IMR-90 (cell line): Measurements from ENCODE around the gene CDX2.

ENCODE experiments used
- BHLHE40 ChIP-seq: fragments of 150-350 bp; IDR thresholded peaks from 2 replicates; pipeline ENCODE4 v1.6.1; 2016; ENCODE audit warnings: mild to moderate bottlenecking, low read depth, low read length
- CEBPB ChIP-seq: IDR thresholded peaks from 2 replicates; pipeline ENCODE4 v1.6.1; 2012; ENCODE audit warnings: low read depth, low read length, improper control_type of control experiment
- CHD1 ChIP-seq: IDR thresholded peaks from 2 replicates; pipeline ENCODE4 v1.6.1; 2012; ENCODE audit warnings: low read depth, low read length, improper control_type of control experiment
- CTCF ChIP-seq: conservative IDR thresholded peaks from 2 replicates; pipeline ENCODE4 v1.5.1; 2012; ENCODE audit warnings: mild to moderate bottlenecking, low read depth, low read length, improper control_type of control experiment
- FOS ChIP-seq: fragments of 150-350 bp; IDR thresholded peaks from 2 replicates; pipeline ENCODE4 v1.6.1; 2016; ENCODE audit warnings: low read depth, low read length
- MAFK ChIP-seq: IDR thresholded peaks from 2 replicates; pipeline ENCODE4 v1.6.1; 2012; ENCODE audit warnings: low read depth, low read length, improper control_type of control experiment
- MXI1 ChIP-seq: IDR thresholded peaks from 2 replicates; pipeline ENCODE4 v1.6.1; 2012; ENCODE audit warnings: low read depth, mild to moderate bottlenecking, low read length, moderate library complexity, borderline replicate concordance
- NFE2L2 ChIP-seq: fragments of 150-350 bp; IDR thresholded peaks from 2 replicates; pipeline ENCODE4 v1.6.1; 2016; ENCODE audit warnings: low read depth, mild to moderate bottlenecking, low read length
- POLR2A ChIP-seq: IDR thresholded peaks from 2 replicates; pipeline ENCODE4 v1.6.1; 2012; ENCODE audit warnings: mild to moderate bottlenecking, low read depth, low read length
- RAD21 ChIP-seq: IDR thresholded peaks from 2 replicates; pipeline ENCODE4 v1.6.1; 2012; ENCODE audit warnings: low read length, improper control_type of control experiment
- RCOR1 ChIP-seq: IDR thresholded peaks from 2 replicates; pipeline ENCODE4 v1.6.1; 2012; ENCODE audit warnings: mild to moderate bottlenecking, low read length, improper control_type of control experiment; ENCODE audit not compliant: insufficient replicate concordance
- RFX5 ChIP-seq: IDR thresholded peaks from 2 replicates; pipeline ENCODE4 v1.8.0; 2012; ENCODE audit warnings: low read depth, mild to moderate bottlenecking, low read length, moderate library complexity
- TF ChIP-seq, protein P1 (sequence below): fragments of 150-350 bp; IDR thresholded peaks from 2 replicates; pipeline ENCODE4 v1.6.1; 2017; ENCODE audit warnings: mild to moderate bottlenecking, antibody characterized with exemption, low read length, low read depth
- TF ChIP-seq, protein P2 (sequence below): fragments of 150-350 bp; IDR thresholded peaks from 2 replicates; pipeline ENCODE4 v1.6.1; 2016; ENCODE audit warnings: low read depth, mild to moderate bottlenecking, low read length, moderate library complexity, borderline replicate concordance

- no peak for TF ChIP-seq RAD21
- no peak for TF ChIP-seq RCOR1
- TF ChIP-seq CTCF = no peak
- no peak for TF ChIP-seq POLR2A
- TF ChIP-seq, protein P1, sequence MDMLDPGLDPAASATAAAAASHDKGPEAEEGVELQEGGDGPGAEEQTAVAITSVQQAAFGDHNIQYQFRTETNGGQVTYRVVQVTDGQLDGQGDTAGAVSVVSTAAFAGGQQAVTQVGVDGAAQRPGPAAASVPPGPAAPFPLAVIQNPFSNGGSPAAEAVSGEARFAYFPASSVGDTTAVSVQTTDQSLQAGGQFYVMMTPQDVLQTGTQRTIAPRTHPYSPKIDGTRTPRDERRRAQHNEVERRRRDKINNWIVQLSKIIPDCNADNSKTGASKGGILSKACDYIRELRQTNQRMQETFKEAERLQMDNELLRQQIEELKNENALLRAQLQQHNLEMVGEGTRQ = no peak
- TF ChIP-seq MXI1 = no peak
- TF ChIP-seq MAFK = no peak
- no peak for TF ChIP-seq BHLHE40
- no peak for TF ChIP-seq CEBPB
- TF ChIP-seq, protein P2, sequence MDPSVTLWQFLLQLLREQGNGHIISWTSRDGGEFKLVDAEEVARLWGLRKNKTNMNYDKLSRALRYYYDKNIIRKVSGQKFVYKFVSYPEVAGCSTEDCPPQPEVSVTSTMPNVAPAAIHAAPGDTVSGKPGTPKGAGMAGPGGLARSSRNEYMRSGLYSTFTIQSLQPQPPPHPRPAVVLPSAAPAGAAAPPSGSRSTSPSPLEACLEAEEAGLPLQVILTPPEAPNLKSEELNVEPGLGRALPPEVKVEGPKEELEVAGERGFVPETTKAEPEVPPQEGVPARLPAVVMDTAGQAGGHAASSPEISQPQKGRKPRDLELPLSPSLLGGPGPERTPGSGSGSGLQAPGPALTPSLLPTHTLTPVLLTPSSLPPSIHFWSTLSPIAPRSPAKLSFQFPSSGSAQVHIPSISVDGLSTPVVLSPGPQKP = no peak
- no peak for TF ChIP-seq NFE2L2
- TF ChIP-seq CHD1 = no peak
- no peak for TF ChIP-seq FOS
- no peak for TF ChIP-seq RFX5
Measured at GRCh38 chr13:27967736-27968315, 1.3 kb downstream of the CDX2 start.
